Stimulated activated CD8-positive, alpha-beta memory T cell treated with anti-CD3 and anti-CD28 coated beads, Interleukin-15, amount 100 ng/mL, for 1 hour (primary cell): Measurements from ENCODE around the gene ARHGEF10L.
"Not testable (repeated sequence)": the region's sequence is repeated elsewhere in the genome, so short reads cannot be mapped to it uniquely, and the experiment has no call there.

Experiments used
- DNase-seq: peaks from one replicate; pipeline ENCODE4 v3.0.0-alpha.2; 2020; ENCODE audit warnings: low read depth

The ARHGEF10L gene, protein sequence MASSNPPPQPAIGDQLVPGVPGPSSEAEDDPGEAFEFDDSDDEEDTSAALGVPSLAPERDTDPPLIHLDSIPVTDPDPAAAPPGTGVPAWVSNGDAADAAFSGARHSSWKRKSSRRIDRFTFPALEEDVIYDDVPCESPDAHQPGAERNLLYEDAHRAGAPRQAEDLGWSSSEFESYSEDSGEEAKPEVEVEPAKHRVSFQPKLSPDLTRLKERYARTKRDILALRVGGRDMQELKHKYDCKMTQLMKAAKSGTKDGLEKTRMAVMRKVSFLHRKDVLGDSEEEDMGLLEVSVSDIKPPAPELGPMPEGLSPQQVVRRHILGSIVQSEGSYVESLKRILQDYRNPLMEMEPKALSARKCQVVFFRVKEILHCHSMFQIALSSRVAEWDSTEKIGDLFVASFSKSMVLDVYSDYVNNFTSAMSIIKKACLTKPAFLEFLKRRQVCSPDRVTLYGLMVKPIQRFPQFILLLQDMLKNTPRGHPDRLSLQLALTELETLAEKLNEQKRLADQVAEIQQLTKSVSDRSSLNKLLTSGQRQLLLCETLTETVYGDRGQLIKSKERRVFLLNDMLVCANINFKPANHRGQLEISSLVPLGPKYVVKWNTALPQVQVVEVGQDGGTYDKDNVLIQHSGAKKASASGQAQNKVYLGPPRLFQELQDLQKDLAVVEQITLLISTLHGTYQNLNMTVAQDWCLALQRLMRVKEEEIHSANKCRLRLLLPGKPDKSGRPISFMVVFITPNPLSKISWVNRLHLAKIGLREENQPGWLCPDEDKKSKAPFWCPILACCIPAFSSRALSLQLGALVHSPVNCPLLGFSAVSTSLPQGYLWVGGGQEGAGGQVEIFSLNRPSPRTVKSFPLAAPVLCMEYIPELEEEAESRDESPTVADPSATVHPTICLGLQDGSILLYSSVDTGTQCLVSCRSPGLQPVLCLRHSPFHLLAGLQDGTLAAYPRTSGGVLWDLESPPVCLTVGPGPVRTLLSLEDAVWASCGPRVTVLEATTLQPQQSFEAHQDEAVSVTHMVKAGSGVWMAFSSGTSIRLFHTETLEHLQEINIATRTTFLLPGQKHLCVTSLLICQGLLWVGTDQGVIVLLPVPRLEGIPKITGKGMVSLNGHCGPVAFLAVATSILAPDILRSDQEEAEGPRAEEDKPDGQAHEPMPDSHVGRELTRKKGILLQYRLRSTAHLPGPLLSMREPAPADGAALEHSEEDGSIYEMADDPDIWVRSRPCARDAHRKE (N-terminal part only)

DNA sequence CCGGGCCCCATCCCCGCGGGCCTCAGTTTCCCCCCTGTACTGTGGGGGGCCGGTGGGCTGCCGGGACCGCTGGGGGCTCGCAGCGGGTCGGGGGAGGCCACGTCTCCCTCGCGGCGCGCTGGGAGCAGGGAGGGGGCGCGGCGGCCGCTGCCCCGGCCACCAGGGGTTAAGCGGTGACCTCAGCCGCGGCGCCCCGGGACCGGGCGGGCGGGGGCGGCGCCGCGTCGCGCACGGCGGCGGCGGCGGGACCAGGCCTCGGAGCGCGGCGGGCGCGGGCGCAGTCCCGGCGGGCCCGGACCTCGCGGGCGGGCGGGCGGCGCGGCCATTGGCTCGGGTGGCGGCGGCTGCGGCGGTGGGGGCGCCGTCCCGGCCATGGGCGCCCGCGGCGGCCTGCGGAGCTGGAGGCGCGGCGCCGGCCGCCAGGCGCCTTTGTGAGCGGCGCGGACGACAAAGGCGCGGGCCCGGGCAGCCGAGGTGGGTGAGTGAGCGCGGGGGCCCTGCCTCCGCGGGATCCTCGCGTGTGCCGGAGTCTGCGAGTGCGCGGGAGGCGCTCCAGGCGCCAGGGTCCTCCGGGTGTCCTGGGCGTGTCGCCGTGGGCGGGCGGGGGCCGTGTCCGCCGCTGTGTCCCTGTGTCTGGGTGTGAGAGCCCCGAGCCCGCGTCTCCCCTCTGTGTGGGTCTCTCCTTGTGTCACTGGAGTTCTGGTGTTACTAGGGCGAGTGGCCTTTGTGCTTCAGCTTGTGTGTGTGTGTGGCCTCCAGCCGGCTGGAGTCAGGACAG lies at the start of gene ARHGEF10L:
TSS of gene ARHGEF10L (plus strand) at position 222 of the 778 bp plus-strand sequence. CDS start 40,898 bp downstream, outside the sequence.
- DNase-seq = no peak

DNA sequence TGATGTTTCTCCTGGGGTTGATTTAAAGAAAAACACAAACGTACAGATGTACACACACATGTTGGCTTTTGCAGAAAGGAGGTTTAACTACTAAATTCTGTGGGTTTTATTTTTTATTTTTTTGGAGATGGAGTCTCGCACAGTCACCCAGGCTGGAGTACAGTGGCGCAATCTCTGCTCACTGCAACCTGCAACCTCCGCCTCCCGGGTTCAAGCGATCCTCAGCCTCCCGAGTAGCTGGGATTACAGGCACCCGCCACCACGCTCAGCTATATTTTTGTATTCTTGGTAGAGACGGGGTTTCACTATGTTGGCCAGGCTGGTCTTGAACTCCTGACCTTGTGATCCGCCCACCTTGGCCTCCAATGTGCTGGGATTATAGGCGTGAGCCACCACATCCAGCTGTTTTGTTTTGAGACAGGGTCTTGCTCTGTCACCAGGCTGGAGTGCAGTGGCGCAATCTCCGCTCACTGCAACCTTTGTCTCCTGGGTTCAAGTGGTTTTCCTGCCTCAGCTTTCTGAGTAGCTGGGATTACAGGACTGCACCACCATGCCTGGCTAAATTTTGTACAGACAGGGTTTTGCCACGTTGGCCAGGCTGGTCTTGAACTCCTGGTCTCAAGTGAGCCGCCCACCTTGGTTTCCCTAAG lies 49.6 kb upstream of the ARHGEF10L start:
- DNase-seq = not testable (repeated sequence)

DNA sequence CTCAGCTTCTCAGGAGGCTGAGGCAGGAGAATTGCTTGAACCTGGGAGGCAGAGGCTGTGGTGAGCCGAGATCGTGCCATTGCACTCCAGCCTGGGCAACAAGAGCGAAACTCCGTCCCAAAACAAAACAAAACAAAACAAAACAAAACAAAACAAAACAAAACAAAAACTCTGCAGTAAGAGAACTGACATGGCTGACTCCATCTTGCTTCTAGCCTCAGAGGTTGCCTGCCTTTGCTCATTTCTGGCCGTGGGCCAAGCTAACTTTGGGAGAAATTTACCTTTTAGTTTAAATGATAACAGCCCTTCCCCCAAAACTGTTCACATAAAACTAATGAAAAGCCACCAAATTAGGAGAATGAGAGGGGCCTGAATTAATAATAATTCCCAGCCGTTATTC lies 48.8 kb upstream of the ARHGEF10L start:
- DNase-seq = not testable (repeated sequence)

DNA sequence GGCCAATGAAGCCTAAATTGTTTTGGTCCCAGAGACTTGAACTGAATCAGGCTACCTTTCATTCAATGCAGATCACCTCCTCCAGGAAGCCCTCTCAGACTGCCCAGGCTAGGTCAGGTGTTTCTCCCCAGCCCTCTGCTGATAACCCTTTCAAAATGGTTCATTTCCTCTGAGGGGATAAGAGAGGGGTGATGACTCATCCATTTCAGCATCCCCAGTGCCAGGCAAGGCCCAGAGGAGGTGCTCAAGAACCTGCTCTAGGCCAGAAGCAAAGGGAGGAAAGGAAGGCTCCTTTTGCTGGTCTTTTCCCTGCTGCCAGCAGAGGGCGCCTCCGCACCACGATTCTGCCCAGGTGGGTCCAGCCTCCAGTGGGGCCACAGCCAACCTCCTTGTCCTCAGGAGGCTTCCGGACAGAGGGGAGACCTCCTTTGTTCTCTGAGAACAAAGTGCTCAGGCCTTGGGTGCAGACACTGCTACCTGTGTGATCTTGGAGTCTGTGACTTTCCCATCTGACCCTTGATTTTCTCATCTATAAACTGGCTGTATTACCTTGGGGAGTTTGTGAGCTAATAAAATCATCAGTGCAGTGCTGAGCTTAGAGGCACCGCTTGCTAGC lies 45.3 kb upstream of the ARHGEF10L start:
- DNase-seq = peak; percentile 30

DNA sequence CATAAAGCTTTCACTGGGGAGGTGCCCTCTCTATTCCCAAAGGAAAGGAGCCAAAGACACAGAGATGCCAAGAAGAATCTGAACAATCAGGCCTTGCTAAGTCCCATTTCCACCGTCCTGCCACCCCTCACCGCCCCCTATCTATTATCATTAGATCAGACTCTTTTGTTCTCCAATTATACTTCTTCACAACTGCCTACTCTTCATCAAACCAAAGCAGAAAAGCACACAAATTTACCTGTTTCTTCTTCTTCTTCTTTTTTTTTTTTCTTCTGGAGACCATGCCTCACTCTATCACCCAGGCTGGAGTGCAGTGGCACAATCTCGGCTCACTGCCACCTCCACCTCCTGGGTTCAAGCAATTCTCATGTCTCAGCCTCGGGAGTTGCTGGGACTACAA lies 43.1 kb upstream of the ARHGEF10L start:
- no peak for DNase-seq

DNA sequence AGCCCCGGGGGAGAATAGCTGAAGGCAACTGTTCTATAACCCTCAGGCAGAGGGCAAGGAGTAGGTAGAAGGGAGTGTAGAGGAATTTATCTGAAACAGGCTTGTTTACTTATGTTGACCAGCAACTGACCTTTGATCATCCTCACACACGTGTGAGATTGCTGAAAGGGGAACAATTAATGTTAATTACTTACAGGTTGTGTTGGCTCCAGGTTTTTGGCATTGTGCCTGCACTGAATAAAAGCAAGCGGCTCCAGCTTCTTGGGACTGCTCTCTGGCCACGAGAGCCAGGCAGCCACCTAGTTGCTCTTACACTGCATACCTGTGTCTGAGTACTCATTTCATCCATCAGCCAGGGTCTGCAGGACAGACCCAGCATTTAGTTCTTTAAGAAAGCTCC lies 41.3 kb upstream of the ARHGEF10L start:
- no peak for DNase-seq

DNA sequence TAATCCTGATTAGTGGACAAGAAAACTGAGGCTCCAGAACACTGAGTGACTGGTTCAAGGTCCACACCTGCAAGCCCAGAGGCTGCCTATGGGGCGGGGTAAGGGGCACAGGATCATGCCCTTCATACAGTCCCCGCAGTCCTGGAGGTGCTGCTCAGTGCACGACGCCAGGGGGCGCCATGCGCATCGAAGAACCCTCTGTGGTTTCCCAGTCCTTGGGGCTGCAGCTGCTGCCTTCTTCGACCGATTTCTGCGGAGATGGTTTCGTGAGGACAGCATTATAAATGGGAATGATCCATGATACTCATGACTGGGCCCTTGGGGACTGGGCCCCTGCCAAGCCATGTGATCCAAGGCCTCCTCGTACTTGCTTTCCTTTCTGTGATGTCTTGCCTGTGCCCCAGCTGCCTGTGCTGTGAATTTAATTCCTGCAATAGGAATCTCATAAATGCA lies 37.1 kb upstream of the ARHGEF10L start:
- peak; percentile 2 for DNase-seq

DNA sequence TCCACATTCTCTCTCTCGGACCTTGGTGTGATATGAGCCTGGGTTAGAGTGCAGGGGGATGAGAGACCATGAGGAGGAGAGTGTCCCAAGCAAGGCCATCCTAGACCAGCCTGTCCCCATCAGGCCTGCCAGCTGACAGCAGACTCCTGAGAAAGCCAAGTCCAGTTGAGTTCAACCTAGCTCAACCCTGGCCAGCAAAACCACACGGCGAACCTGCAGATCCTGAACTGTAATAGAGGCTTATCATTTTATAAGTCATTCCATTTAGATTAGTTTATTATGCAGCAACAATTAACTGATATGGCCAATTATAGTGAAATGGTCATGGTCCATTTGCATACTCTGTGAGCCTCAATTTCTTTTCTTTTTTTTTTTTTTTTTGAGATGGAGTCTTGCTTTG lies 36.4 kb upstream of the ARHGEF10L start:
- DNase-seq = no peak

DNA sequence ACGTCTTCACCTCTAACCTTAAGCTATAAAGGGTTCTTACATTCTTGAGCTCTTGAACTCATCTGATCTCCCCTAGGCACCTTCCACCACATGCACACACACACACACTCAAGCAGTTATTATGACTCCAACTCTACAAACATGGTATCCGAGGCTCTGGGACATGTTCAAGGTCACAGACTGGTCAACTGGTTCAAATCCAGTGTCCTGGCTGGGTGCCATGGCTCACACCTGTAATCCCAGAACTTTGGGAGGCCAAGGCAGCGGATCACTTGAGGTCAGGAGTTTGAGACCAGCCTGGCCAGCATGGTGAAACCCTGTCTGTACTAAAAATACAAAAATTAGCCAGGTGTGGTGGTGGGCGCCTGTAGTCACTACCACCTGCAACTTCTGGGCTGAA lies 32.3 kb upstream of the ARHGEF10L start:
- DNase-seq = not testable (repeated sequence)

DNA sequence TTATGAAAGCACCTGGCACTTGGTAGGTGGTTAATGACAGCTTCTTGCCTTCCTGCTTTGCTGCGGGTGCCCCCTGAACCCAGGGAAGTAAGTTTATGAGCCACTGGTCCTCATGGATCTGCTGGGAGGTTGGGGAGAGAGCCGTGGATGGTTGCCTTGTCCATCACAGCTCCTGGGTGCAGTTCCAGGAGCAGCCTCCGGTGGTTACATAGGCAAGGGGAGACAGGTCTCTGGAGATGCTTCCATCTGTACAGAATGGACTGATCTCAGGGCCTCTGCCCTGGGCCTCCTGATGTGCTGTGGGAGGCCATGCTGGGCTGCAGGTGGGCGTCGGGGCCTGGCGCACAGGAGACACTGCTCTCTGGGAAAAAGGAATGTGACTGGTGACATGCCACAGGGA lies 31.6 kb upstream of the ARHGEF10L start:
- no peak for DNase-seq

DNA sequence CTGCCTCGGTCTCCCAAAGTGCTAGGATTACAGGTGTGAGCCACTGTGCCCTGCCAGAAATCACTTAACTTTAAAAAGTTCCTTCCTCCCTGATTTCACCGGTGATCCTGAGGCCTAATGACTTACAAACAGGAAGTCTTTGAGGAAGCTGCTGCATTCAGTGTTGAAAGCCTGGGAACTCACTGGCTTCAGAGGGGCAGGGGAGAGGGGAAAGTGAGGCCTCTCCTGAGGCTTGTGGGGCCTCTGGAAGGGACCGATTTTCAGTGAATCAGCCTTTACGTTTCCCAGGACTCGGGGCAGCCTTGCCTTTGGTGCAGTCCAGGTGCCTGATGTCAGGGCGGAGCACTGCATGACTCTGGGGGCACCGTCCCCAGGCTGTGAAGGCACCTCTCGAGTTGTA lies 30.1 kb upstream of the ARHGEF10L start:
- DNase-seq = no peak

DNA sequence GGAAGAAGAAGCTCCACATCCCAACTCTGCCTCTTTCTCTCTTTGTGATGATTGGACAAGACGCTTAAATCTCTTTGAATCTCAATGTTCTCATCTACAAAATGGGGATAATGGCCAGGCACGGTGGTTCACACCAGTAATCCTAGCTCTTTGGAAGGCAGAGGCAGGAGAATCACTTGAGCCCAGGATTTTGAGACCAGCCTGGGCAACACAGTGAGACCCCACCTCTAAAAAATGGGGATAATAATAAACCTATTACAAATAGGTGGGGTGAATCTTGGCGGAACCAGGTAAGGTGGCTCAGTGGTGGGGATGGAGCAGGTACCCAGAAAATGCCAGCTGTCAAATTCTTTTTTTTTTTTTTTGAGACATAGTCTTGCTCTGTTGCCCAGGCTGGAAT lies 29.4 kb upstream of the ARHGEF10L start:
- no peak for DNase-seq

DNA sequence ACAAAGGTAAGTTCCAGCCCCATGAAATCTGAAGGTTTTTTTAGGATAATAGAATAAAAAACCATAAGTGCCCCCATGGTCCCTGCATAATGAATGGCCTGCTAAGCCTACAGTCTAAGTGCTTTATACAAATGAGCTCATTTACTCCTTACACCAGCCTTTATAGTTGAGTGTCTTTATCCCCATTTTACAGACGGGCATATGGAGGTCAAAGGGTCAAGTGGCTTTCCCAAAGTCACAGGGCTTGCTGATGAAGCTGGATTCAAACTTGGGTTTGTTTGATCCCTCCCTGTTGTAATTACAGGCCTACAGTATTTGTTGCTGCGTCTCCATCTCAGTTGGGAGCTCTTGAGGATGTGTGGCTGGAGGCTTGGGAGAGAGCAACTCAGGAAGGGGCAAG lies 28.3 kb upstream of the ARHGEF10L start:
- no peak for DNase-seq

DNA sequence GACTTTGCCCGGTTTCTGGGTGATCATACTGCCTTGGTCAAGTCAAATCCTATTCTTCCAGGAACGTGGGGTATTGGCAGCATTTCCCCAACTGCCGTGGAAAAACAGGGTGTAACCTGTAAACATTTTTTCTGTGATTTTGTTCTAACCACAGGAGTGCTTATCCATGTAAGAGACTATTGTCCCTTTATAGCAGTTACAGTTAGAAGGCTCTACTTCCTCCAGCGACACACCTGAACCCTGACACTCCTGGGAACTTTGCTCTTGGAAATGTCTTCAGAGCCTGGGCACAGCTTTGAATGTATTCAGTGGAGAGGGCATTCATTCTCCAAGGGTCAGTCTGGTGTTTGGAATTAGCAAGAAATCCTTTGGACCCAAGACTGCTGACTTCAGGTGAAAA lies 26.4 kb upstream of the ARHGEF10L start:
- no peak for DNase-seq

DNA sequence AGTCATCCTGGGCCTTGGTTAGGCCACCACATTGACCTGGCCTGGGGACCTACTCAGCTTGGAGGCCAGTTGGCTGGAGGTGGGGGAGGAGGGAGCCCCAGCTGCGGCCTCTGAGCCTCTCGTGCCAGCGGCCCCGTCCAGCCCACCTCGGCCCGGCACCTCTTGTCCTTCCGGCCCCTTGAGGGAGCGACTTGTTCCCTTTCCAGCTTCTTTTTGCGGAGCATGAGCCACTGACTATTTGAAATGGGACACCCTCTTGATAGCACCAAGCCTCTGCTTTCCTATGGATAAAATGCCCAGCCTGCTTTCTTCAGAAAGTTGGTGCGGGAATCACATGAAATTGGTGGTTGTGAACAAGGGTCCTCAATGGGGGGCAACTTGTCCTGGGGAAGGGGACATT lies 24.7 kb upstream of the ARHGEF10L start:
- no peak for DNase-seq

DNA sequence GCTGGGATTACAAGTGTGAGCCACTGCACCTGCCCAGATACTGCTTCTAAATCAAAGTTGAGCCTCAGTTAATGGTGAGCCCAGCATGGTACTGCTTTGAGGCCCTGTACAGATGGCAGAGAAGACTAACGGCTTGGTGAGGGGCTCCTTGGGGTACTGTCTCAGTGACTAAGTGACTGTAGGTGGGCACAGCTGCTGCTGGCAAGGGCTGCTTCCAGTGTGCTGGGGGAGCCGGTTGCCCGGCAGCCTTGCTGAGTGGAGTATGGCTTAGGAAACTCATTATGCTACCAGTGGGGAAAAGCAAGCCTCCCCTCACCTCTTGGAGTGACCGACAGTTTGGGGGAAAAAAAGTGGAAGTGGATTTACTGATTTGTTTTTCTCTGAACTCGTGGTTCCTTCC lies 23.6 kb upstream of the ARHGEF10L start:
- no peak for DNase-seq

DNA sequence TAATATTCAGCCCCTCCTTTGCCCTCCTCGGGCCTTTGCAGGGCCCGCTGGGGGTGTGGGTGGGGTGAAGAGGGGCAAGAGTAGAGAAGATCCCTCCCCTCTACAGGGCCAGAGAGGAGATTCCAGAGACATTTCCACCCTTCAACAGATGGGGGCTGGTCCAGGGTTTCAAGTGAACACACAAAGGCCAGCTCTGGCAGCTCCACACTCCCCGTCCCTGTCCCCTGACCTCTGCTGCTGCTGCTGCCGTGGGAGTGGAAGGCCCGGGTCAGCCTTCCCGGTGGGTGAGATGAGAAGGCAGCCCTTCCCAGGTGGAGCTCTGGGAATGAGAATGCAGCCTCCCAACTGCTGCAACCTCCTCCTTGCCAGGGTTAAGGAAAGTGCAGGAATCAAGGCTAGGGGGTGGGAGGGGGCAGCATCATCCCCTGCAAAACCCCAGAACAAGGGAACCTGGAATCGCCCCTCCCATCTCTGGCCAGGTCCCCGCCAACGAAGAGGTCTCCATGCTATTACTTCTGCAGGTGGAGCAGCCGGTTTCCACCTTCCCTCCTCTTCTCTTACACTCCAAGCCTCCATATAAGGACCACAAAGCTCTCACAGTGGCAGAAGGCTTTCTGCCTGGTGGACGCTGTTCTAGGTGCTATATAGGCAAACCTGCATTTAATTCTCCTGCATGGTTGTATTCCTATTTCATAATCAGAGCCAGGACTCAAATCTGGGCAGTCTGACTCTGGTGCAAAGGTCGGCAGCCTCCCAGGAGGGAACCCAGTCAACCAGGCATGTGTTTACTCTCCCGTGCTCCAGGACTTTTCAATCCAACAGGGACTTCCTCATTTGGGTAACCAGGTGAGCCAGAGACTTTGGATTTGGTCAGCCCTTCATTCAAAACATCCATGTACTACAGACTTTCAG lies 22.9 kb upstream of the ARHGEF10L start:
- DNase-seq = no peak

DNA sequence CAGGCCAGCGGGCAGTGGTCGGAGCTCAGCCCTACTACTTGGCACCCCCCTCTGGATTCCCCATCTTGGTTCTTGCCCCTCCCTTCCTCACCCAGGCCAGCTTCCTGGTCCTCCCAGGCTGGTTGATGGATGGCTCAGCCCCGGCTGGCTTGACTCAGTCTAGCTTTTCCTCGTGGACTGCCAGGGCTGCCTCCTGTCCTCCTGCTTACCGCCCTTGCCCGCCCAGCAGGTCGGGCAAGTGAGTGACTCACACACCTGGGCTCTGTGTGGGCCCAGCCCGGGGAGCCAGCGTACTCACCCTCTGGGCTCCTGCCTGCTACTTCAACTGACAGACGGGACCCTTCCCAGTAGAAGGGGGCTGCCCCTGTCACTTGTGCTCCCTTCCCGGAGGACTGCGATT lies 19.5 kb upstream of the ARHGEF10L start:
- DNase-seq = no peak
